SK-N-SH treated with all-trans-retinoic acid at 6 μM for 48 hours (cell line): ENCODE results near the gene ZNF554.

Experiments used
- ARNTL ChIP-seq: fragments of 450-650 bp; formaldehyde crosslinking; IDR thresholded peaks from 2 replicates; pipeline ENCODE4 v1.5.0; 2020; ENCODE audit warnings: low read depth, mild to moderate bottlenecking, moderate library complexity, borderline replicate concordance
- CSRNP3 ChIP-seq: fragments of 250-450 bp; sonication (Bioruptor Pico); IDR thresholded peaks from 2 replicates; pipeline ENCODE4 v1.5.1; 2021; ENCODE audit warnings: mild to moderate bottlenecking, moderate library complexity
- ISL1 ChIP-seq: fragments of 250-450 bp; sonication (Bioruptor Pico); IDR thresholded peaks from 2 replicates; pipeline ENCODE4 v2.1.2; 2022; ENCODE audit warnings: mild to moderate bottlenecking, moderate library complexity
- OSR1 ChIP-seq: fragments of 250-450 bp; sonication (Bioruptor Pico); IDR thresholded peaks from 2 replicates; pipeline ENCODE4 v1.8.0; 2022; ENCODE audit warnings: moderate library complexity, mild to moderate bottlenecking, inconsistent platforms
- PPARA ChIP-seq: fragments of 250-450 bp; sonication (Bioruptor Pico); IDR thresholded peaks from 2 replicates; pipeline ENCODE4 v1.5.0; 2020; ENCODE audit warnings: mild to moderate bottlenecking, borderline replicate concordance
- RARB ChIP-seq: fragments of 250-450 bp; sonication (Bioruptor Pico); IDR thresholded peaks from 2 replicates; pipeline ENCODE4 v1.8.0; 2021; ENCODE audit warnings: mild to moderate bottlenecking, moderate library complexity
- TSHZ2 ChIP-seq: fragments of 250-450 bp; sonication (Bioruptor Pico); IDR thresholded peaks from 2 replicates; pipeline ENCODE4 v1.5.0; 2020; ENCODE audit warnings: mild to moderate bottlenecking, moderate library complexity
- ZFP3 ChIP-seq: fragments of 250-450 bp; sonication (Bioruptor Pico); IDR thresholded peaks from 2 replicates; pipeline ENCODE4 v1.5.0; 2020; ENCODE audit warnings: mild to moderate bottlenecking, moderate library complexity
- ZFP30 ChIP-seq: fragments of 450-650 bp; formaldehyde crosslinking; IDR thresholded peaks from 2 replicates; pipeline ENCODE4 v1.5.0; 2022; ENCODE audit warnings: mild to moderate bottlenecking, moderate library complexity
- ZNF70 ChIP-seq: fragments of 450-650 bp; formaldehyde crosslinking; IDR thresholded peaks from 2 replicates; pipeline ENCODE4 v1.5.0; 2020; ENCODE audit warnings: mild to moderate bottlenecking, moderate library complexity
- ZNF8 ChIP-seq: fragments of 450-650 bp; formaldehyde crosslinking; IDR thresholded peaks from 2 replicates; pipeline ENCODE4 v1.5.0; 2020; ENCODE audit warnings: mild to moderate bottlenecking, moderate library complexity
- TF ChIP-seq, protein P1 (sequence below): fragments of 250-450 bp; sonication (Bioruptor Pico); IDR thresholded peaks from 2 replicates; pipeline ENCODE4 v1.8.0; 2020; ENCODE audit warnings: mild to moderate bottlenecking, moderate library complexity, borderline replicate concordance
- TF ChIP-seq, protein P2 (sequence below): fragments of 250-450 bp; sonication (Bioruptor Pico); IDR thresholded peaks from 2 replicates; pipeline ENCODE4 v1.5.1; 2020; ENCODE audit warnings: low read depth, mild to moderate bottlenecking, moderate library complexity

GRCh38 chr19:2790557-2791271 is 29.0 kb upstream of the ZNF554 start:
- TF ChIP-seq, protein P1, sequence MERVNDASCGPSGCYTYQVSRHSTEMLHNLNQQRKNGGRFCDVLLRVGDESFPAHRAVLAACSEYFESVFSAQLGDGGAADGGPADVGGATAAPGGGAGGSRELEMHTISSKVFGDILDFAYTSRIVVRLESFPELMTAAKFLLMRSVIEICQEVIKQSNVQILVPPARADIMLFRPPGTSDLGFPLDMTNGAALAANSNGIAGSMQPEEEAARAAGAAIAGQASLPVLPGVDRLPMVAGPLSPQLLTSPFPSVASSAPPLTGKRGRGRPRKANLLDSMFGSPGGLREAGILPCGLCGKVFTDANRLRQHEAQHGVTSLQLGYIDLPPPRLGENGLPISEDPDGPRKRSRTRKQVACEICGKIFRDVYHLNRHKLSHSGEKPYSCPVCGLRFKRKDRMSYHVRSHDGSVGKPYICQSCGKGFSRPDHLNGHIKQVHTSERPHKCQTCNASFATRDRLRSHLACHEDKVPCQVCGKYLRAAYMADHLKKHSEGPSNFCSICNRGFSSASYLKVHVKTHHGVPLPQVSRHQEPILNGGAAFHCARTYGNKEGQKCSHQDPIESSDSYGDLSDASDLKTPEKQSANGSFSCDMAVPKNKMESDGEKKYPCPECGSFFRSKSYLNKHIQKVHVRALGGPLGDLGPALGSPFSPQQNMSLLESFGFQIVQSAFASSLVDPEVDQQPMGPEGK (CRISPR knock-in tag), result no peak
- no peak for TF ChIP-seq ZNF70 (CRISPR knock-in tag)
- TF ChIP-seq ZNF8 (CRISPR knock-in tag), result no peak
- no peak for TF ChIP-seq ZFP30 (CRISPR knock-in tag)
- no peak for TF ChIP-seq OSR1 (CRISPR knock-in tag)
- TF ChIP-seq CSRNP3 (CRISPR knock-in tag), result no peak
- TF ChIP-seq PPARA (CRISPR knock-in tag), result no peak
- no peak for TF ChIP-seq RARB (CRISPR knock-in tag)
- TF ChIP-seq ZFP3 (CRISPR knock-in tag), result no peak
- TF ChIP-seq, protein P2, sequence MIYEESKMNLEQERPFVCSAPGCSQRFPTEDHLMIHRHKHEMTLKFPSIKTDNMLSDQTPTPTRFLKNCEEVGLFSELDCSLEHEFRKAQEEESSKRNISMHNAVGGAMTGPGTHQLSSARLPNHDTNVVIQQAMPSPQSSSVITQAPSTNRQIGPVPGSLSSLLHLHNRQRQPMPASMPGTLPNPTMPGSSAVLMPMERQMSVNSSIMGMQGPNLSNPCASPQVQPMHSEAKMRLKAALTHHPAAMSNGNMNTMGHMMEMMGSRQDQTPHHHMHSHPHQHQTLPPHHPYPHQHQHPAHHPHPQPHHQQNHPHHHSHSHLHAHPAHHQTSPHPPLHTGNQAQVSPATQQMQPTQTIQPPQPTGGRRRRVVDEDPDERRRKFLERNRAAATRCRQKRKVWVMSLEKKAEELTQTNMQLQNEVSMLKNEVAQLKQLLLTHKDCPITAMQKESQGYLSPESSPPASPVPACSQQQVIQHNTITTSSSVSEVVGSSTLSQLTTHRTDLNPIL, result no peak
- no peak for TF ChIP-seq ARNTL (CRISPR knock-in tag)
- no peak for TF ChIP-seq ISL1 (CRISPR knock-in tag)
- TF ChIP-seq TSHZ2 (CRISPR knock-in tag), result no peak
